Uterus (tissue), 2 donors: Measurements from ENCODE around the gene KCNH5.

Experiments used
- CTCF ChIP-seq, 4 experiments: fragments of 200-600 bp in 2 of 4; fragments of 450-650 bp in 2 of 4; sonication (generic) in 2 of 4; IDR thresholded peaks; one replicate each; pipeline ENCODE4 v1.5.1; 2016 to 2019; ENCODE audit warnings: antibody characterized with exemption in 4 of 4, mild to moderate bottlenecking in 2 of 4, moderate library complexity in 1 of 4
- POLR2A ChIP-seq, 2 donors: fragments of 450-650 bp; IDR thresholded peaks; one replicate each; pipeline ENCODE4 v1.6.1; 2016; ENCODE audit warnings: antibody characterized with exemption in 2 of 2, mild to moderate bottlenecking in 1 of 2, moderate library complexity in 1 of 2

GRCh38 chr14:62706217-62706616 lies 339.0 kb downstream of the KCNH5 start:
- TF ChIP-seq CTCF (IDR thresholded peaks at IDR 0.05) (no peak), POLR2A (IDR thresholded peaks at IDR 0.05) (no peak)
